K562 (cell line): ENCODE results near the gene DHDDS.

Experiments
- FOXJ3 ChIP-seq: sonication (generic); formaldehyde crosslinking; IDR thresholded peaks from 2 replicates; pipeline ENCODE4 v1.4.0; 2020; ENCODE audit warnings: mild to moderate bottlenecking, missing genetic modification reagents
- MCM7 ChIP-seq, 2 experiments: fragments of 450-650 bp; IDR thresholded peaks; 2 replicates each; pipeline ENCODE4 v1.6.1; 2016 to 2018
- MYNN ChIP-seq, 2 experiments: sonication (generic); formaldehyde crosslinking in 1 of 2; IDR thresholded peaks; 2 replicates each; pipeline versions ENCODE4 v1.5.0 to v1.6.1; 2016 to 2020; ENCODE audit warnings: antibody characterized with exemption in 1 of 2, missing genetic modification reagents in 1 of 2
- RHOXF2B ChIP-seq: fragments of 250-450 bp; sonication (Bioruptor Pico); conservative IDR thresholded peaks from 2 replicates; pipeline ENCODE4 v1.5.1; 2021
- ZKSCAN3 ChIP-seq: fragments of 250-450 bp; sonication (Bioruptor Pico); IDR thresholded peaks from 2 replicates; pipeline ENCODE4 v1.4.0; 2020

DNA sequence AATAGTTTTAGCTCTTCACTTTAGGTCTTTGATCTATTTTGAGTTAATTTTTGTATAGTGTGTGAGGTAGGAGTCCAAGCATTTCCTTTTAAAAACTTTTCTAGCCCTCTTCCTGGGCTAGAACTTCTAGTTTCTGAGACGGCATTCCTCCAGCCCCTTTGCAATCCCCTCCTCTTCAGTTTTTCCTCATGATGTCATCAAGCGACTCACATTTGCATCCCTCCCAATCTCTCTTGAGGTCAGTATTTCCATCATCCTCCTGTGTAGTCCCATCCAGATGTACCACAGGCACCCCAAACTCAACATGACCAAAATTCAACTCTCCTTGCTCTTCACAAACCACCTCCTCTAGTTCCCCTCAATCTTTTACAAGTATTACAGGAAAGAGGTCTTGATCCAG lies 50.8 kb downstream of the DHDDS start:
- TF ChIP-seq FOXJ3 (CRISPR knock-in tag), result no peak
- no peak for TF ChIP-seq RHOXF2B (CRISPR knock-in tag)
- TF ChIP-seq ZKSCAN3 (CRISPR knock-in tag), result no peak
- TF ChIP-seq MYNN (IDR thresholded peaks at IDR 0.05), result no peak
- no peak for TF ChIP-seq MYNN (CRISPR knock-in tag; IDR thresholded peaks at IDR 0.05)
- TF ChIP-seq MCM7 (IDR thresholded peaks at IDR 0.05), result no peak
